GM19328 (cell line): ENCODE results near the gene SPATA2.
"Not testable (repeated sequence)": the region's sequence is repeated elsewhere in the genome, so short reads cannot be mapped to it uniquely, and the experiment has no call there.

ENCODE experiments used
- ATAC-seq: cut with Tn5 transposase; IDR thresholded peaks from one replicate; pipeline ENCODE4 v1.9.1; 2021; ENCODE audit warnings: mild to moderate bottlenecking, moderate library complexity; ENCODE audit not compliant: unreplicated experiment

Gene SPATA2

GRCh38 chr20:49862607-49863200 lies 52.6 kb downstream of the SPATA2 start:
- no peak for ATAC-seq

GRCh38 chr20:49861232-49861631 lies 54.1 kb downstream of the SPATA2 start:
- ATAC-seq: not testable (repeated sequence)

- ATAC-seq: no peak
Measured at GRCh38 chr20:49859807-49860206, 55.5 kb downstream of the SPATA2 start.

GRCh38 chr20:49859011-49859410 lies 56.3 kb downstream of the SPATA2 start:
- ATAC-seq: no peak

GRCh38 chr20:49858076-49858585 lies 57.2 kb downstream of the SPATA2 start:
- ATAC-seq: no peak

- no peak for ATAC-seq
Measured at GRCh38 chr20:49856904-49857303, 58.4 kb downstream of the SPATA2 start.

- no peak for ATAC-seq
Measured at GRCh38 chr20:49854190-49854875, 61.0 kb downstream of the SPATA2 start.

- no peak for ATAC-seq
Measured at GRCh38 chr20:49853640-49854039, 61.7 kb downstream of the SPATA2 start.
